Cardiac muscle cell (in vitro differentiated cells and primary cell): Measurements from ENCODE around the gene ADCYAP1R1. TPM values are rescaled to one million over a fixed set of nuclear protein-coding genes. Genes with fewer than 3 reads are reported as not detected.

ENCODE experiments used
- DNase-seq, 2 donors: peaks; one replicate each; pipeline versions ENCODE4 v3.0.0 to v3.0.0-alpha.2; 2010 to 2017; ENCODE audit warnings: low read depth in 1 of 2, low spot score in 1 of 2
- H3K27ac ChIP-seq: fragments of 200-600 bp; sonication (generic); 2 replicates; pipeline ENCODE4 v1.5.1; 2016
- H3K27me3 ChIP-seq: fragments of 200-600 bp; sonication (generic); 2 replicates; pipeline ENCODE4 v1.6.0; 2016; ENCODE audit warnings: control low read depth
- H3K36me3 ChIP-seq: fragments of 200-600 bp; sonication (generic); 2 replicates; pipeline ENCODE4 v1.5.1; 2016; ENCODE audit warnings: control low read depth
- H3K4me1 ChIP-seq: fragments of 200-600 bp; sonication (generic); 2 replicates; pipeline ENCODE4 v1.8.1; 2017; ENCODE audit warnings: low read depth, mild to moderate bottlenecking, mixed run types
- H3K4me3 ChIP-seq: fragments of 200-600 bp; sonication (generic); 2 replicates; pipeline ENCODE4 v1.5.1; 2016; ENCODE audit warnings: mild to moderate bottlenecking
- H3K9me3 ChIP-seq: fragments of 200-600 bp; sonication (generic); 2 replicates; pipeline ENCODE4 v1.5.1; 2017; ENCODE audit warnings: low read depth, mild to moderate bottlenecking, control low read depth
- CTCF ChIP-seq: IDR thresholded peaks from 2 replicates; pipeline ENCODE4 v1.5.1; 2012; ENCODE audit warnings: low read depth, mild to moderate bottlenecking, low read length
- polyA plus RNA-seq: library from polyadenylated mRNA; unstranded; fragments of >200 nt; fragmentation: Nextera tagmentation; extraction: Ambion mirVana; gene quantifications from 2 replicates; pipeline ENCODE4 v1.2.1, GENCODE V29; 2016
- total RNA-seq: library from RNA; depleted of rRNA; stranded (reverse); fragments of >200 nt; gene quantifications from 2 replicates; pipeline ENCODE4 v1.2.3, GENCODE V29; 2016

ADCYAP1R1 gene
- total and polyA plus RNA-seq, 2 experiments from 2014 or later = 0.49 to 4.5 TPM

- Histone ChIP-seq H3K4me3 (no peak overlapping the region), H3K36me3 (no peaks in the 10 kb centered on the region)
- DNase-seq = no peak
Measured at GRCh38 chr7:31095286-31096197, 43.4 kb downstream of the ADCYAP1R1 start.

GRCh38 chr7:31096198-31096876 lies 44.2 kb downstream of the ADCYAP1R1 start:
- no peak for DNase-seq
- Histone ChIP-seq H3K4me3 (no peak overlapping the region), H3K9me3 (no peaks in the 10 kb centered on the region), H3K27me3 (no peaks in the 10 kb centered on the region), H3K36me3 (no peaks in the 10 kb centered on the region), H3K27ac (no peak overlapping the region), H3K4me1 (no peaks in the 10 kb centered on the region)
- no peak for TF ChIP-seq CTCF

More at GRCh38 chr7:31095286-31096197, 43.4 kb downstream of the ADCYAP1R1 start:
- Histone ChIP-seq H3K4me1 (no peaks in the 10 kb centered on the region), H3K27me3 (no peaks in the 10 kb centered on the region), H3K9me3 (no peaks in the 10 kb centered on the region), H3K27ac (no peak overlapping the region)
- TF ChIP-seq CTCF = no peak

- no peak for DNase-seq
- H3K9me3 ChIP-seq = no peaks in the 10 kb centered on the region
- TF ChIP-seq CTCF = no peak
- no peak overlapping the region for H3K4me3 ChIP-seq
- no peak overlapping the region for H3K27ac ChIP-seq
- no peaks in the 10 kb centered on the region for H3K36me3 ChIP-seq
- H3K27me3 ChIP-seq = no peaks in the 10 kb centered on the region
- no peaks in the 10 kb centered on the region for H3K4me1 ChIP-seq
Measured at GRCh38 chr7:31096877-31097258, 44.8 kb downstream of the ADCYAP1R1 start.

- H3K9me3 ChIP-seq = no peaks in the 10 kb centered on the region
- DNase-seq = no peak
Measured at GRCh38 chr7:31098642-31099360, 46.7 kb downstream of the ADCYAP1R1 start.

More at GRCh38 chr7:31098642-31099360, 46.7 kb downstream of the ADCYAP1R1 start:
- H3K27me3 ChIP-seq = no peaks in the 10 kb centered on the region
- H3K4me1 ChIP-seq = no peaks in the 10 kb centered on the region
- no peaks in the 10 kb centered on the region for H3K36me3 ChIP-seq
- no peak overlapping the region for H3K27ac ChIP-seq
- no peak overlapping the region for H3K4me3 ChIP-seq
- TF ChIP-seq CTCF = no peak
